Measurements from ENCODE around the gene FAM181A.

Gene FAM181A

DNA sequence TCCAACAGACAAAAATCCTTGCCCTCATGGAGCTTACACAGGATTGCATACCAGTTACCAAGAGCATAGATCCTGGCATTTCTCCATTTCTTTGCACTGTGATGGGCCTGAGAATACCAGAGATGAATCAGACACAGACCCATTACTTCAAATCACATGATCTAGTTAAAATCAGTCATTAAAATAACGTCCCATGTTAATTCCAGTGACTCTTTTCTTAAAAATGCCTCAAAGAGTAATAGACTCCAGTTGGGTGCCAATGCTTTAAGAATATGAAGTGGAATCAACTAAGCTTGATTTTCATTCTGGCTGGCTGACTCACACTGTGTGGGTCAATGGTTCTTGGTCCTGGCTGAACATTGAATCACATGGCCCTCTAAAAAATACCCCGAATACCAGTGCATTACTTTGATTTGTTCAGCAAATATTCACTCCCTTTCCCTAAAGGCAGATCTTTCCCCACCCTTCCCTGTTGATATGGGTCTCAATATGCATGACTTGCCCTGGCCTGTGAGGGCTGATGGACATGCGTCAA lies 38.2 kb downstream of the FAM181A start:
- no peak for DNase-seq

DNA sequence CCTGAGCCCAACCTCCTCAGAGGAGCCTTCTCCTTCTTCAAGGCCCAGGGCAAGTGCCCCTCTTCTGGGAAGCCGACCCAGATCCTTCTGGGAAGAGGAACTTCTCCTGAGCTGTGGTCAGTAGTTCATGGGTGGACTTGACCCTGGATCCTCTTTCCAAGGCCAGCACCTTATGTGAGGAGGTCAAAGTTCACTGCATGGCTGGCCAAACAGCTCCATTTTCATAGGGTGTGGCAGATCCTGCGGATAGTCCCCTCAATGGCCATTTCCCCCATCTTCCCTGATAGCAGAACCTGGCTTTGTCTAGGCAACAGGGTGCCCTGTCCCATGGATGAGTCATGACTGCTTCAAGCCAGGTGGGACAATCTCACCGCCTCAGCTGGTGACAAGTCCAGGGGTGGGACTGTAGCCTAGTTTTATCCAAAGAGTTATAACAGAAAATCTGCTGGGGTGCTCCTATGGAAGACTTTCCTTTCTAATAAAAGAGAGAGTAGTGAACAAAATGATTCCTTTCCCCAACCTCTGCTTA lies 38.9 kb downstream of the FAM181A start:
- no peak for DNase-seq

DNA sequence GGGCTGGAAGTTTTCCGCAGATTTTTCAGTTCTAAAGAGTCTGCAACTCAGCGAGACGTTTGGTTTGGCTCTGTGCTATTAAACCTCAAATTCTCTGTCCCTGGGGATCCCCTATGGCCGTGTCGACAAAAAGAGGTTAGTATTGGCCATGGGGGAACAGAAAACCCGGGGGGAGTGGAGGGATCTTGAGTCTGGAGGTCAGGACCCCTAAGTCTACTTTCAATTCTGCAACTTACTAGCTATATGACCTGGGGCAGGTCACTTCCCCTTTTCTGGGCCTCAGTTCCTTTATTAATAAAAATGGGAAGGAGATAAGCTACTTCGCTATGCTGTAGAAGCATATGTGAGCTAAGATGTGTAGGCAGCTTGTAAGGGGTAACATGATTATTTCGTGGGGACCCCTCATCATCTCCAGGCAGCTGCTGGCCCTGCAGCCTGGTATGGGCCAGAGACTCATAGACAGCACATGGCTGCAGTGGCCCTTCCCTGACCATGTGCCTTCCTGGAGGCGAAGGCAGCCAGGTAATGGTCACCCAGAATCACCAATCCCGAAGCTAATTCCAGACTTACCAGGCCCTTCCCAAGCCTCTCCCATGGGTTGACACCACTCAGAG lies 40.6 kb downstream of the FAM181A start:
- no peak for DNase-seq

DNA sequence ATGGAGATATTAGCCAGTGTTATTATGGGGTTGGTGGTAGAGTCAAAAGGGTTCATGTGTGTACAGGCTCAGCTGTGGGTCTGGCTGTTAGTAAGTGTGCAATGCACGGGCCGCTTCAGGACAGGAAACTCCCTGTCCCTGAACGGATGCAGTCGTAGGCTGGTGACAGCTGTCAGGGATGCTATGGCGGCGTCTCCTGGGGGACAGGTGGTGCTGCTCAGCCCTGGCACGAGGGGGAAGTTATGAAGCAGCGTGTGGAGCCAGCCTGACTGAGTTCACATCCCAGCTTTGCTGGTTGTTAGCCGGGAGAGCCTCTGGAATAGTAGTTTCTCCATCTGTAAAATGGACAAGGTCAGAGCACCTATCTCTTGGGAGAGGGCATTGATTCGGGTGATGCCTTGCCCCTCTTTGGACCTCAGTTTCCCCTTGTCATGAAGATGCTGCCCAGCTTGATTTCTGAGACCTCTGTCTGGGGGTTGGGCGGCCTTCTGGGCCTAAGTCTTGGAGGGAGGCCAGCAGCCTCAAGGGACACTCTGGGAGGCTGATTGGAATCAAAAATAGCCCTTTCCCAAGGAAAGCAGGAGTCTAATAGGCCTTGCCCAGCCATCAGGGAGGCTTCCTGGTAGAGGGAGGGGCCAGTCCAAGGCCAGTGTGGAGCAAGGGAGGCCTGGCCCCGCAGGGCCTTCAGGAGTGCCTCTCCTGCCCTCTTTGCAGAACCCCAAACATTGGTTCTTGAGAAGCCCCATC lies 42.1 kb downstream of the FAM181A start:
- no peak for DNase-seq

GRCh38 chr14:93970585-93970964 lies 43.4 kb downstream of the FAM181A start:
- peak; percentile 42 for DNase-seq

DNA sequence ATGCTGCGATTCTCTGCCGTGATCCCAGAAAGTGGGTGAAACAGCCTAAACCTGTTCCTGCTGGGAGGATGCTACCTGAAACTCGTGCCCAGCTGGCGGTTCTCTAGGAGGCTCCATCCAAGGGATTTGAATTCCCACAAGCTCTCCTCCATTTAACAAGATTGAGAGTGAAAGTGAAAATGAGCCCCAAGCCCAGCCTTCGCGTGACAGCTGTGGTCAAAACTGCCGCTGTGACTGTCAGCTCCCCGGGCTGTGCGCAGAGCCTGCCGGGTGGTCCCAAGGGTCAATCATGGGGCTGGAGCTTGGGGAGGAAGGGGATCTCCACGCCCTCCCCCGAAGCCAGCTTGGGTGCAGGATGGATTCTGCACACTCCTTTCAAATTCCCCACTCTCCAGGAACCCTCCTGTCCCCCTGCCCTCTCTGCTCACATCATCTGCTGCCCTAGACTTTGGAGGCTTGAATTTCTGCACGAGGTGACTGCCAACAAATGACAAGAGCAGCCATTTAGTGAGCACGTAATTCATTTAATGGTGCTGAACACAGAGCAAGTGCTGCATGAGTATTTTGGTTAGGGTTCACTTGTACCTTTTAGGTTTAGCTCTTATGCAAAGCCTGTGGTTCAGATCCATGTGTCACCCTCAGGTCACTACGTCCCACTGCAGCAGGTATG lies 44.0 kb downstream of the FAM181A start:
- DNase-seq = no peak

- no peak for DNase-seq
Measured at GRCh38 chr14:93971635-93972027, 44.5 kb downstream of the FAM181A start.

- DNase-seq = no peak
Measured at GRCh38 chr14:93972618-93973205, 45.6 kb downstream of the FAM181A start.

DNA sequence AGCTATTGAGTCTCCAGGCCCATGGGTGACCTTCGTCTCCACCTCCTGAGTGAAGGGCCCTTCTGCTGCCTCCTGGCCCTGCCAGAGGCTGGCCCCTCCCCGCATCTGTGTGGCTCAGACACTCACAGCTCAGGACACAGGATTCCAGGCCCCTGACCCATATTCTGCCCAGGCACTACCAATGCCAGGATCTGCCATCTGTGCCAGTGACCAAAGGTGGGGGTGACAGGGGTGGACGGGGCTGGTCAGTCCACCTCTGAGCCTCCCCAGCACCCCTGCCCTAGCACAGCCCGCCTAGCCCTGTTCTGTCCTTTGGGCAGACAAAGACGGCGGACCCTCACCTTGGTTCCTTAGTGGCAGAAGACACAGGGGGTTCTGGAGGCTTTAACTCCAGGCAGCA lies 46.5 kb downstream of the FAM181A start:
- no peak for DNase-seq

- DNase-seq = no peak
Measured at GRCh38 chr14:93974299-93974698, 47.2 kb downstream of the FAM181A start.

- no peak for DNase-seq
Measured at GRCh38 chr14:93974833-93975232, 47.7 kb downstream of the FAM181A start.

DNA sequence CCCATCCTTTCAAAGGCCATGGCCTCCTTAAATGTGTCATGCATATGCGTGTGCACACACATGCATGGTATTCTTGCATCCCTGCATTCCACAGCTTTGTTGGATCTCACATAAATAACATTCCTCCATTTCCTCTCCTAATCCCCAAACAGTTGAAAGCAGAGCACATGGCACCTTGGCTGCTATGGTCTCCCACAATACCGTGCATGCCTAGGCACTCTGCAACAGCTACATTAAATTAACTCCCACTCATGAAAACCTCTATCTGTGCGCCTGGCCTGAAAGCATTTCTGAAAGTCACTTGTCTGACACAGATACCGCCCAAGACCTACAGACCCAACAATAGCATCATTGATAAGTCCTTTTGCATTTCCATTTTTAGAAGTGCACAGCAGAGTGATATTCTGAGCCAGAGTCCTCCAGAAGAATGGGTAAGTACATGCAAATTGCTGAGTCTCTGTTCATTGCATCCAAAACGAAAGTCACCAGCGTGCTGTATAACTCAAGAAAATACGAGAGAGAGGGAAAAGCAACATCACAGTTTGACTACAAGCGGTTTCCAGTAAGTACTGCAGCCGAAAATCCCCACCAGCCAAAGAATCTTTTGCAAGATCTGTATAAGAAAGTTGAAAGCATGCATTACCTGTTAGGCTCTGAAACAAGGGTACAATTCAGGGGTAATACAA lies 48.8 kb downstream of the FAM181A start:
- no peak for DNase-seq

DNA sequence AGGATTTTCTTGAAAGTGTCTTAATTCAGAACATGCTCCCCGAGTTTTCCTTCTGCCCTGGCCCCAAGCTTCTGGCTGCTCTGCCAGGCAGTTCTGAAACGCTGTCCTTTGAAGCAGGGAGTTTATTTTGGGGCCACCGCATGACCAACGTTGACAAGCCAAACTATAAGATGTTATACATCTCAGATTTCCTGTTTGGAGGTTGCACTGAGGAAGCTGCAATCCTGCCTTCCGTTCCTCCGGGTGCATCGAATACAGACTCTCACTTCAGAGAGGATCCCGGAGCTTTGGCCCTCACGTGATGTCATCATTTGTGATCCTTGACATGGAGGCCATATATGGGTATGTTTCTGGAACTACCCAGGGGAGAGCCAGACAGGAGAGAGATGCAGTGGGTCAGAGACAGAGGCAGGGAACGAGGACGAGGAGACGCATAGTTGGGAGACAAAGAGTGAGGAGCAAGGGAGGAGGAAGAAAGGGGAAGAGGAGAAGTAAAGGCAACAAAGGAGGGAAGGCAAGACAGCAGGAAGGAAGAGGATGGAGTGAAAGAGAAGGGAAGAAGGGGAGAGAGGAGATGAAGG lies 49.4 kb downstream of the FAM181A start, which contains the start of gene ASB2:
Gene ASB2, minus strand, starts transcription at position 94 of the 581 bp plus-strand sequence. CDS start 12,031 bp downstream, outside the sequence.
- DNase-seq = no peak

DNA sequence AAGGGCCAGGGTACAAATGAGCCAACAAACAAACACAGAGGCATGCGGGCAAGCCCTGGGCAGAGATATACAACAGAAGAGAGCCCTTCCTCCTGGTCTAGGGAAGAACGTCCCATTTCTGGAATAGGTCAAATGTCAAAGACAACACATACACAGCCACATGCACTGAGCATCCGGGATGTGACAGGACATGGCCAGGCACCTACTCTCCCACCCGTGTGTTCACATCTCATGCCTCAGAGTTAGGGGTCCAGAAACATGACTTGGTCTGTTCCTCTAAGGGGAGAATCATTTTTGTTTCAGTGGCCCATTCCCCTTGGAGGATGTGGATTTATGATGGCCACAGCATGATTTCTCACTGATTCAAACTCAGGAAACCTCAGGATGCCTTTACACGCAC lies 50.0 kb downstream of the FAM181A start:
- DNase-seq = no peak

- no peak for DNase-seq
Measured at GRCh38 chr14:93977790-93978581, 50.8 kb downstream of the FAM181A start.

GRCh38 chr14:93978735-93979134 lies 51.6 kb downstream of the FAM181A start:
- no peak for DNase-seq
